Measurements from ENCODE around the gene HOXD12.

The HOXD12 gene

GRCh38 chr2:176087330-176088047 is 12.1 kb upstream of the HOXD12 start:
- no peaks in the 10 kb centered on the region for H3K9me3 Mint-ChIP-seq
- peaks cover 6% of the 10 kb centered on the region for H3K4me1 Mint-ChIP-seq
- H3K27ac Mint-ChIP-seq = no peak overlapping the region
- DNase-seq (ENCODE audit: low spot score in 2 of 2) (no peak), ATAC-seq (no peak)
- peaks cover 36% of the 10 kb centered on the region for H3K36me3 Mint-ChIP-seq
- H3K4me3 Mint-ChIP-seq = no peak overlapping the region

GRCh38 chr2:176088048-176088936 is 11.3 kb upstream of the HOXD12 start:
- ATAC-seq = no peak
- Mint-ChIP-seq H3K36me3 (peaks cover 28% of the 10 kb centered on the region), H3K27ac (no peak overlapping the region), H3K4me3 (peak overlapping the region; percentile 44), H3K4me1 (peaks cover 7% of the 10 kb centered on the region), H3K9me3 (no peaks in the 10 kb centered on the region)
- no peak for DNase-seq (ENCODE audit: low spot score in 2 of 2)

- no peak for ATAC-seq
- H3K9me3 Mint-ChIP-seq = no peaks in the 10 kb centered on the region
- no peak overlapping the region for H3K4me3 Mint-ChIP-seq
- H3K36me3 Mint-ChIP-seq = peaks cover 19% of the 10 kb centered on the region
- no peak for DNase-seq (ENCODE audit: low spot score in 2 of 2)
- H3K4me1 Mint-ChIP-seq = peaks cover 15% of the 10 kb centered on the region
- no peak overlapping the region for H3K27ac Mint-ChIP-seq
Measured at GRCh38 chr2:176088937-176089842, 10.4 kb upstream of the HOXD12 start.

GRCh38 chr2:176089843-176090395 is 9.7 kb upstream of the HOXD12 start:
- ATAC-seq = no peak
- no peak overlapping the region for H3K27ac Mint-ChIP-seq
- H3K36me3 Mint-ChIP-seq = peaks cover 12% of the 10 kb centered on the region
- no peaks in the 10 kb centered on the region for H3K9me3 Mint-ChIP-seq
- no peak overlapping the region for H3K4me3 Mint-ChIP-seq
- no peak for DNase-seq (ENCODE audit: low spot score in 2 of 2)
- H3K4me1 Mint-ChIP-seq = peaks cover 15% of the 10 kb centered on the region

- Mint-ChIP-seq H3K9me3 (no peaks in the 10 kb centered on the region), H3K4me3 (no peak overlapping the region)
Measured at GRCh38 chr2:176090862-176091261, 8.7 kb upstream of the HOXD12 start.

GRCh38 chr2:176091329-176092258 is 8.0 kb upstream of the HOXD12 start:
- no peak overlapping the region for H3K27ac Mint-ChIP-seq
- H3K4me3 Mint-ChIP-seq = peak overlapping the region; percentile 34
- ATAC-seq = no peak

More at GRCh38 chr2:176090862-176091261, 8.7 kb upstream of the HOXD12 start:
- H3K36me3 Mint-ChIP-seq = peaks cover 11% of the 10 kb centered on the region
- no peak overlapping the region for H3K27ac Mint-ChIP-seq
- DNase-seq (ENCODE audit: low spot score in 2 of 2) (no peak), ATAC-seq (no peak)
- H3K4me1 Mint-ChIP-seq = peaks cover 15% of the 10 kb centered on the region

GRCh38 chr2:176092270-176093144 is 7.1 kb upstream of the HOXD12 start, which contains the start of gene HOXD13:
Gene HOXD13 (plus strand): TSS chr2:176092721. CDS start chr2:176092891, 170 bp downstream.
- peaks cover 6% of the 10 kb centered on the region for H3K36me3 Mint-ChIP-seq
- no peak for ATAC-seq
- H3K4me1 Mint-ChIP-seq = peaks cover 27% of the 10 kb centered on the region
- H3K9me3 Mint-ChIP-seq = no peaks in the 10 kb centered on the region
- H3K4me3 Mint-ChIP-seq = peak within 1 kb of the TSS; percentile 34
- DNase-seq (ENCODE audit: low spot score in 2 of 2) = no peak
- H3K27ac Mint-ChIP-seq = no peak within 1 kb of the TSS

More at GRCh38 chr2:176091329-176092258, 8.0 kb upstream of the HOXD12 start:
- Mint-ChIP-seq H3K4me1 (peaks cover 17% of the 10 kb centered on the region), H3K9me3 (no peaks in the 10 kb centered on the region), H3K36me3 (peaks cover 7% of the 10 kb centered on the region)
- no peak for DNase-seq (ENCODE audit: low spot score in 2 of 2)

GRCh38 chr2:176093145-176093897 is 6.3 kb upstream of the HOXD12 start:
- peaks cover 28% of the 10 kb centered on the region for H3K4me1 Mint-ChIP-seq
- no peaks in the 10 kb centered on the region for H3K9me3 Mint-ChIP-seq
- peaks cover 6% of the 10 kb centered on the region for H3K36me3 Mint-ChIP-seq
- DNase-seq (ENCODE audit: low spot score in 2 of 2) = no peak
- H3K27ac Mint-ChIP-seq = no peak overlapping the region
- ATAC-seq = no peak
- peak overlapping the region; percentile 29 for H3K4me3 Mint-ChIP-seq

GRCh38 chr2:176093898-176094249 is 5.7 kb upstream of the HOXD12 start:
- ATAC-seq = no peak
- H3K9me3 Mint-ChIP-seq = no peaks in the 10 kb centered on the region
- H3K4me1 Mint-ChIP-seq = peaks cover 27% of the 10 kb centered on the region
- H3K4me3 Mint-ChIP-seq = no peak overlapping the region
- H3K36me3 Mint-ChIP-seq = peaks cover 6% of the 10 kb centered on the region
- DNase-seq (ENCODE audit: low spot score in 2 of 2) = no peak
- no peak overlapping the region for H3K27ac Mint-ChIP-seq

- Mint-ChIP-seq H3K27ac (no peak overlapping the region), H3K36me3 (peaks cover 6% of the 10 kb centered on the region), H3K4me1 (peaks cover 27% of the 10 kb centered on the region)
Measured at GRCh38 chr2:176094349-176094748, 5.2 kb upstream of the HOXD12 start.

GRCh38 chr2:176095421-176095820 is 4.2 kb upstream of the HOXD12 start:
- H3K4me1 Mint-ChIP-seq = peaks cover 27% of the 10 kb centered on the region
- no peak overlapping the region for H3K4me3 Mint-ChIP-seq
- DNase-seq (ENCODE audit: low spot score in 2 of 2) = no peak
- H3K9me3 Mint-ChIP-seq = no peaks in the 10 kb centered on the region
- no peak for ATAC-seq
- no peak overlapping the region for H3K27ac Mint-ChIP-seq
- H3K36me3 Mint-ChIP-seq = peaks cover 6% of the 10 kb centered on the region

More at GRCh38 chr2:176094349-176094748, 5.2 kb upstream of the HOXD12 start:
- Mint-ChIP-seq H3K4me3 (no peak overlapping the region), H3K9me3 (no peaks in the 10 kb centered on the region)
- ATAC-seq = no peak
- DNase-seq (ENCODE audit: low spot score in 2 of 2) = no peak

GRCh38 chr2:176096243-176096985 is 3.2 kb upstream of the HOXD12 start:
- ATAC-seq = peak; percentile 43
- H3K4me3 Mint-ChIP-seq = peak overlapping the region; percentile 65

More at GRCh38 chr2:176096243-176096985, 3.2 kb upstream of the HOXD12 start:
- Mint-ChIP-seq H3K9me3 (no peaks in the 10 kb centered on the region), H3K27ac (no peak overlapping the region), H3K36me3 (peaks cover 6% of the 10 kb centered on the region), H3K4me1 (peaks cover 27% of the 10 kb centered on the region)
- DNase-seq (ENCODE audit: low spot score in 2 of 2) = no peak

All from stimulated activated effector memory CD8-positive, alpha-beta T cell treated with anti-CD3 and anti-CD28 coated beads, Interleukin-12 subunit alpha, Interleukin-12 subunit beta, amount 100 ng/mL, for 72 hours (primary cell).